Body of pancreas (tissue), 4 donors: ENCODE results near the gene SAMHD1.

Experiments
- CTCF ChIP-seq, 7 experiments: fragments of 450-650 bp in 4 of 7; fragments of 200-600 bp in 3 of 7; sonication (generic) in 3 of 7; IDR thresholded peaks; one replicate each; pipeline ENCODE4 v1.5.1; 2016 to 2019; ENCODE audit warnings: antibody characterized with exemption in 7 of 7
- POLR2A ChIP-seq, 3 donors: fragments of 450-650 bp; IDR thresholded peaks; one replicate each; pipeline ENCODE4 v1.6.1; 2016; ENCODE audit warnings: antibody characterized with exemption in 3 of 3, mild to moderate bottlenecking in 2 of 3

GRCh38 chr20:36852187-36852586 is 99.3 kb downstream of the SAMHD1 start:
- TF ChIP-seq CTCF (IDR thresholded peaks at IDR 0.05) (no peak), POLR2A (IDR thresholded peaks at IDR 0.05) (no peak)
